ENCODE data around the gene BRMS1.

GRCh38 chr11:66360406-66361073 is 15.6 kb upstream of the BRMS1 start:
- TF ChIP-seq, protein P1, sequence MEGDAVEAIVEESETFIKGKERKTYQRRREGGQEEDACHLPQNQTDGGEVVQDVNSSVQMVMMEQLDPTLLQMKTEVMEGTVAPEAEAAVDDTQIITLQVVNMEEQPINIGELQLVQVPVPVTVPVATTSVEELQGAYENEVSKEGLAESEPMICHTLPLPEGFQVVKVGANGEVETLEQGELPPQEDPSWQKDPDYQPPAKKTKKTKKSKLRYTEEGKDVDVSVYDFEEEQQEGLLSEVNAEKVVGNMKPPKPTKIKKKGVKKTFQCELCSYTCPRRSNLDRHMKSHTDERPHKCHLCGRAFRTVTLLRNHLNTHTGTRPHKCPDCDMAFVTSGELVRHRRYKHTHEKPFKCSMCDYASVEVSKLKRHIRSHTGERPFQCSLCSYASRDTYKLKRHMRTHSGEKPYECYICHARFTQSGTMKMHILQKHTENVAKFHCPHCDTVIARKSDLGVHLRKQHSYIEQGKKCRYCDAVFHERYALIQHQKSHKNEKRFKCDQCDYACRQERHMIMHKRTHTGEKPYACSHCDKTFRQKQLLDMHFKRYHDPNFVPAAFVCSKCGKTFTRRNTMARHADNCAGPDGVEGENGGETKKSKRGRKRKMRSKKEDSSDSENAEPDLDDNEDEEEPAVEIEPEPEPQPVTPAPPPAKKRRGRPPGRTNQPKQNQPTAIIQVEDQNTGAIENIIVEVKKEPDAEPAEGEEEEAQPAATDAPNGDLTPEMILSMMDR (conservative IDR thresholded peaks at IDR 0.05; ENCODE audit: low read depth, low read length), result no peak
- TF ChIP-seq EZH2 (IDR thresholded peaks at IDR 0.05; ENCODE audit: borderline replicate concordance, low read depth, low read length, poor library complexity, severe bottlenecking), result no peak
